ENCODE data around the gene KLK10. TPM values are rescaled to one million over a fixed set of nuclear protein-coding genes. Genes with fewer than 3 reads are reported as not detected.

KLK10 gene
- total RNA-seq, 1 experiment from 2014 or later: 28.0 TPM

DNA sequence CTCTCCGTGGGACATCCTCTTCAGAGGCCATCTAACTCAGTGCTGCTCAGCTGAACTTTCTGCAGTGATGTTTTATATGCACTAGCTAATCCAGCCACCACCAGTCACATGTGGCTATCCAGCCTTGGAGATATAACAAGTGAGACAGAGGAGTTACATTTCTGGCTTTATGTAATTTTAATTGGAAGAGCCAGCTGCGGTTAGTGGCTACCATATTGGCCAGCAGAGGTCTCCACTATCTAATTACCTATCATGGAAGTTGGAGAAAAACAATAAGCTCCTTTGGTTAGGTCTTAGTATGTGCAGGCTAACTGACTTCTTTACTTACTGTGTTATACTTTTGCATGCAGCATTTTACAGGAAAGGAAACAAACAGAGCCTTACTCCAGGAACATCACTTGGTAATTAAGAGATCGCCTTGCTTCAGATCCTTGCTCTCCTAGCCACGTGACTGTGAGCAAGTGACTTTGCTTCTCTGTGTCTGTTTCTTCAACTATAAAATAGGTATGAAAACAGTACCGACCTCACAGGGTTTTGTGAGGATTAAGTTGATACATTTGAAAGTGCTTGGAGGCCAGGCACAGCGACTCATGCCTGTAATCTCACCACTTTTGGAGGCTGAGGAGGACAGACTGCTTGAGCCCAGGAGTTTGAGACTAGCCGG lies 1.6 kb upstream of the KLK10 start:
- H3K9me2 ChIP-seq (ENCODE audit: insufficient read depth): no peaks in the 10 kb centered on the region
- H3F3A ChIP-seq (ENCODE audit: insufficient read depth, low read depth): peaks cover 38% of the 10 kb centered on the region
- peaks cover 13% of the 10 kb centered on the region; the same call in 1 of the 2 replicates for H3K27me3 ChIP-seq (ENCODE audit: insufficient read depth, low read depth)
- no peak overlapping the region for H3K27ac ChIP-seq
- ChIA-PET CTCF (interaction anchor here (0.5 to 1.0 kb wide), 7 partner anchors 19 to 563 kb away, joined by 3 to 14 read pairs (median 6); no protein-coding TSS in a partner anchor), POLR2A (ENCODE audit: unreplicated experiment) (interaction anchor here (0.6 to 0.7 kb wide), 7 partner anchors 18 to 505 kb away, joined by 3 to 23 read pairs (median 4); no protein-coding TSS in a partner anchor)
- no peaks in the 10 kb centered on the region for H3K36me3 ChIP-seq (ENCODE audit: low read depth)
- H3K4me2 ChIP-seq: no peak overlapping the region
- no peak overlapping the region for H2AFZ ChIP-seq
- no peaks in the 10 kb centered on the region for H3K9me3 ChIP-seq (ENCODE audit: insufficient read depth, low read depth)
- H3K79me2 ChIP-seq (ENCODE audit: low read depth): no peaks in the 10 kb centered on the region
- peaks cover 19% of the 10 kb centered on the region for H3K4me1 ChIP-seq (replicated peaks; ENCODE audit: insufficient read depth)
- no peaks in the 10 kb centered on the region for H4K20me1 ChIP-seq (ENCODE audit: insufficient read depth)
- DNase-seq: peak; percentile 40 to 70
- intact Hi-C loops (cut with micrococcal nuclease; ENCODE audit: unreplicated experiment): loop anchor here (1.0 kb wide), 1 partner anchor 73 kb away; no protein-coding TSS in a partner anchor
- no TSS peak for BruUV-seq (replicated peaks)
- no peak overlapping the region for H3K4me3 ChIP-seq
- TF ChIP-seq, protein P1, sequence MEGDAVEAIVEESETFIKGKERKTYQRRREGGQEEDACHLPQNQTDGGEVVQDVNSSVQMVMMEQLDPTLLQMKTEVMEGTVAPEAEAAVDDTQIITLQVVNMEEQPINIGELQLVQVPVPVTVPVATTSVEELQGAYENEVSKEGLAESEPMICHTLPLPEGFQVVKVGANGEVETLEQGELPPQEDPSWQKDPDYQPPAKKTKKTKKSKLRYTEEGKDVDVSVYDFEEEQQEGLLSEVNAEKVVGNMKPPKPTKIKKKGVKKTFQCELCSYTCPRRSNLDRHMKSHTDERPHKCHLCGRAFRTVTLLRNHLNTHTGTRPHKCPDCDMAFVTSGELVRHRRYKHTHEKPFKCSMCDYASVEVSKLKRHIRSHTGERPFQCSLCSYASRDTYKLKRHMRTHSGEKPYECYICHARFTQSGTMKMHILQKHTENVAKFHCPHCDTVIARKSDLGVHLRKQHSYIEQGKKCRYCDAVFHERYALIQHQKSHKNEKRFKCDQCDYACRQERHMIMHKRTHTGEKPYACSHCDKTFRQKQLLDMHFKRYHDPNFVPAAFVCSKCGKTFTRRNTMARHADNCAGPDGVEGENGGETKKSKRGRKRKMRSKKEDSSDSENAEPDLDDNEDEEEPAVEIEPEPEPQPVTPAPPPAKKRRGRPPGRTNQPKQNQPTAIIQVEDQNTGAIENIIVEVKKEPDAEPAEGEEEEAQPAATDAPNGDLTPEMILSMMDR (conservative IDR thresholded peaks at IDR 0.05): peak; percentile 85
- no peak for TF ChIP-seq EZH2 (IDR thresholded peaks at IDR 0.05; ENCODE audit: low read depth)

DNA sequence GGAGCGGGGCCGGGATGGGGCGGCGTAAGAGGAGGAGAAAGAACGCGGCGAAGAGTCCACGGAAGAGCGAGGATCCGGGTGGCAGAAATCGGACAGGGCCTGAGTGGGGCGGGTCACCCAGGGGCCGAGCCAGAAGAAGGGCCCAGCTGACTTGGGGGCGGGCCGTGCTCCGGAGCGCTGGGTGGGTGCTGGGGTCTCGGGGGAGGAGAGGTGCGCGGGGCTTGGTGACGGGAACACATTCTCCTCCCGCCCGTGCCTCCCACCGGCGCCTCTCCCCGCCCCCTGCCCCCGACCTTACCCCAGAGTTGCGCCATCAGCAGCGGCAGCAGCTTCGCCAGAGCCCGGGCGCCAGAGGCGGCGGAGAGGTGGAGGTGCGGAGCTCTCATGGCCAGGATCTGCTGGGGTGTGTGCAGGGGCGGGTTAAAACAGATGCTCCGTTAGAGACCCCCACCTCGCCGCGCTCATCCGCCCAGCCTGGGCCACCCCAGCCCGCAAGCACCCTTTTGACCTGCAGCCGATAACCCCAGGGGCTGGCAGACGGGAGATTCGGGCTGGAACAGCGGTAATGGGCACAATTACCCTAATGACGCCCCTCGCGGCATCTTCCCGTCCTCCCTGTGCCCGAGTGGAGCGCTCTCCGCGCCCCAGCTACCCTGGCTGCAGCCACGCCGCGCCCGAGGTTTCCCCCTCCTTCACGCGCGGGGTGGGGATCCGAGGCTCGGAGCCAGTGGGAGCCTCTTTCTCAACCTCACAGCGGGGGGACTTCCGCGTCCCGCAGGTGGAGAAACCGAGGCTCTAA lies 565 bp downstream of the KLK10 start:
- peak overlapping the region; percentile 95 for H3K4me2 ChIP-seq

More for the DNA sequence above, 565 bp downstream of the KLK10 start:
- DNase-seq: peak; percentile 79 to 87
- H2AFZ ChIP-seq: peak overlapping the region; percentile 90
- peaks cover 39% of the 10 kb centered on the region for H3F3A ChIP-seq (ENCODE audit: insufficient read depth, low read depth)
- peak overlapping the region; percentile 81 for H3K27ac ChIP-seq
- BruUV-seq (replicated peaks): TSS peak; percentile 90
- TF ChIP-seq, protein P1 (conservative IDR thresholded peaks at IDR 0.05): no peak
- TF ChIP-seq EZH2 (IDR thresholded peaks at IDR 0.05; ENCODE audit: low read depth): no peak
- no peaks in the 10 kb centered on the region for H3K36me3 ChIP-seq (ENCODE audit: low read depth)
- H3K79me2 ChIP-seq (ENCODE audit: low read depth): no peaks in the 10 kb centered on the region
- ChIA-PET CTCF (interaction anchor here (0.6 to 1.1 kb wide), 5 partner anchors 35 to 113 kb away, joined by 3 to 8 read pairs (median 3); no protein-coding TSS in a partner anchor), POLR2A (ENCODE audit: unreplicated experiment) (interaction anchor here (0.6 to 1.9 kb wide), 7 partner anchors 17 to 68 kb away, joined by 3 to 23 read pairs (median 6); partner anchors contain the start of gene KLK8)
- intact Hi-C loops (cut with micrococcal nuclease; ENCODE audit: unreplicated experiment): loop anchor here (5.0 to 10.0 kb wide), 3 partner anchors 148 to 314 kb away; no protein-coding TSS in a partner anchor
- no peaks in the 10 kb centered on the region for H3K9me3 ChIP-seq (ENCODE audit: insufficient read depth, low read depth)
- no peaks in the 10 kb centered on the region for H3K27me3 ChIP-seq (ENCODE audit: insufficient read depth, low read depth)
- H4K20me1 ChIP-seq (ENCODE audit: insufficient read depth): no peaks in the 10 kb centered on the region
- peak overlapping the region; percentile 79 for H3K4me3 ChIP-seq
- peaks cover 19% of the 10 kb centered on the region for H3K4me1 ChIP-seq (replicated peaks; ENCODE audit: insufficient read depth)
- H3K9me2 ChIP-seq (ENCODE audit: insufficient read depth): no peaks in the 10 kb centered on the region

All from PC-9 (cell line).